Thyroid gland (tissue), 4 donors: ENCODE data around the gene RAB20.

Source experiments
- POLR2A ChIP-seq, 2 donors: fragments of 450-650 bp; IDR thresholded peaks; one replicate each; pipeline ENCODE4 v1.6.1; 2017; ENCODE audit warnings: antibody characterized with exemption in 2 of 2, mild to moderate bottlenecking in 2 of 2, moderate library complexity in 1 of 2
- TF ChIP-seq, protein P1 (sequence below), 6 experiments: fragments of 200-600 bp in 3 of 6; fragments of 450-650 bp in 3 of 6; sonication (generic) in 3 of 6; IDR thresholded peaks; one replicate each; pipeline ENCODE4 v1.5.1; 2016 to 2019; ENCODE audit warnings: antibody characterized with exemption in 6 of 6, mild to moderate bottlenecking in 2 of 6, inconsistent platforms in 1 of 6, moderate library complexity in 1 of 6

- TF ChIP-seq, protein P1, sequence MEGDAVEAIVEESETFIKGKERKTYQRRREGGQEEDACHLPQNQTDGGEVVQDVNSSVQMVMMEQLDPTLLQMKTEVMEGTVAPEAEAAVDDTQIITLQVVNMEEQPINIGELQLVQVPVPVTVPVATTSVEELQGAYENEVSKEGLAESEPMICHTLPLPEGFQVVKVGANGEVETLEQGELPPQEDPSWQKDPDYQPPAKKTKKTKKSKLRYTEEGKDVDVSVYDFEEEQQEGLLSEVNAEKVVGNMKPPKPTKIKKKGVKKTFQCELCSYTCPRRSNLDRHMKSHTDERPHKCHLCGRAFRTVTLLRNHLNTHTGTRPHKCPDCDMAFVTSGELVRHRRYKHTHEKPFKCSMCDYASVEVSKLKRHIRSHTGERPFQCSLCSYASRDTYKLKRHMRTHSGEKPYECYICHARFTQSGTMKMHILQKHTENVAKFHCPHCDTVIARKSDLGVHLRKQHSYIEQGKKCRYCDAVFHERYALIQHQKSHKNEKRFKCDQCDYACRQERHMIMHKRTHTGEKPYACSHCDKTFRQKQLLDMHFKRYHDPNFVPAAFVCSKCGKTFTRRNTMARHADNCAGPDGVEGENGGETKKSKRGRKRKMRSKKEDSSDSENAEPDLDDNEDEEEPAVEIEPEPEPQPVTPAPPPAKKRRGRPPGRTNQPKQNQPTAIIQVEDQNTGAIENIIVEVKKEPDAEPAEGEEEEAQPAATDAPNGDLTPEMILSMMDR (IDR thresholded peaks at IDR 0.05): no peak
- no peak for TF ChIP-seq POLR2A (IDR thresholded peaks at IDR 0.05)
Measured at GRCh38 chr13:110531100-110531499, 30.4 kb downstream of the RAB20 start.
